GM19351 (cell line): Measurements from ENCODE around the gene TOMM20.
"Not testable (repeated sequence)": the region's sequence is repeated elsewhere in the genome, so short reads cannot be mapped to it uniquely, and the experiment has no call there.

Experiments
- ATAC-seq: cut with Tn5 transposase; IDR thresholded peaks from one replicate; pipeline ENCODE4 v1.9.1; 2021; ENCODE audit warnings: mild to moderate bottlenecking, moderate library complexity; ENCODE audit not compliant: unreplicated experiment

TOMM20 gene

DNA sequence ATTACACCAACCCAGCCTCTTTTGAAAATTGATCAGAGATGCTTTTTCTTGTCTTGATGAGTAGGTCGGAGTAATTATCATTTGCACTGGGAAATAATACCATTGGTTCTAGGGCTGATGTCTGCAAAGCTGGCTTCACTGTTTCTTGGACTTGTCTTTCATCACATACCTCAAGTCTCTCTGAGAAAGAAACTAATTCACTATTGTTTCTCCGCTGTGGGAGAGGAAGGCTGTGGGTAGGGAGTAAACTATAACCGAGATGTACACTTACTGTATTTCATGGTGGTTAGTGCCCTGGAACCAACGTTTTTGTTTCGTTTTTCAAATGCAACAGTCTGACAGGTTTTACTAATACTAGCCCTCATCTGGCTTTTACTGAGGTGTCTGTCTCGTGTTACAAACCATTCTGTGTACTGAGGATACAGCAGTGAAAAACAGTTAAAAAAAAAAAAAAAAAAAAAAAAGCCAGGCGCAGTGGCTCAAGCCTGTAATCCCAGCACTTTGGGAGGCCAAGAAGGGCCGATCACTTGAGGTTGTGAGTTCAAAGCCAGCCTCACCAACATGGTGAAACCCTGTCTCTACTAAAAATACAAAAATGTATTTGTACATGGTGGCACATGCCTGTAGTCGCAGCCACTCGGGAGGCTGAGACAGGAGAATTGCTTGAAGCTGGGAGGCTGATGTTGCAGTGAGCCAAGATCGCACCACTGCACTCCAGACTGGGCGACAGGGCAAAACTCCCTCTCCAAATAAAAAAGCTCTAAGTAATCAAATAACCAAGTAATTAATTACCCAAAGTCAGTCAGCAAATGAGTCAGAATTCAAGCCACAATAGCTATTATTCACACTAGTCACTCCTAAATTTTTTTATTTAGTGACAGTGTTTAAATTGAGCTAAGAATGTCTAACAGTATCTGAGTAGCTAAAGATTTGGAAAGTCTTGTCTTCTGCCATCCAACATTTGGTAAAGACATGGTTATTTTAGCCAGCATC is 23.3 kb downstream of the TOMM20 start:
- peak; percentile 84 for ATAC-seq

DNA sequence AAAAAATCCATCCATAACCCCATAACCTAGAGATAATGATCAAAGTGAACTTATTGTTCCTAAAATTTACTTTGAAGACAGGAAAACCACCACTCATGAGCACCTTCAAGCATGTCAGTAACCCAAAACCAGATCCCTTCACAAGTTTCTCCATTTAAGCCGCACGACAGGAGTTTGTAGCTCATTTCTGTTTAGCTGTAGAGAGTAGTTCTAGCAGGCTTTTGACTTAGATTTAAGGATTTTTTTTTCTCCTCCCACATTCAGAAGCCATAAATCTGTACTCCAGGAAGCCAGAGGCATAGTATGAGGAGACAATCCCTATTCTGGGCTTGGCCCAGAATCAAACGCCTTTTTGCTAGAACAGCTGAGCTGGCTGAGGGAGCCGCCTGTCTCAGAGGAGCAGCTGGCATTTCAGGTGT is 25.6 kb downstream of the TOMM20 start:
- ATAC-seq: no peak

DNA sequence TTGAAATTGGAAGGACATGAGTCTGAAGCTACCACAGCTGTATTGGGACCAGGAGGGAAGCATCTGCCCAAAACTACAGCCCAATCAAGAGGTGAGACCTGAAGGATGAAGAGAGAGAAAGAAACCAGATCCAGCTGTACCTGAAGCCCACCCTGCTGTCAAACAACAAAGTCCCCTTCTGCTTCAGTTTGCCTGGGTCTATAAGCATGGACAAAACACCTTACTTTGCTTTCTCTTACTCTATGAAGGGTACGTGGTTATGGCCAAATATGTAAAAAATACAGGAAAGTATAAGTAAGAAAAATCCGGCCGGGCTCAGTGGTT is 26.4 kb downstream of the TOMM20 start:
- no peak for ATAC-seq

DNA sequence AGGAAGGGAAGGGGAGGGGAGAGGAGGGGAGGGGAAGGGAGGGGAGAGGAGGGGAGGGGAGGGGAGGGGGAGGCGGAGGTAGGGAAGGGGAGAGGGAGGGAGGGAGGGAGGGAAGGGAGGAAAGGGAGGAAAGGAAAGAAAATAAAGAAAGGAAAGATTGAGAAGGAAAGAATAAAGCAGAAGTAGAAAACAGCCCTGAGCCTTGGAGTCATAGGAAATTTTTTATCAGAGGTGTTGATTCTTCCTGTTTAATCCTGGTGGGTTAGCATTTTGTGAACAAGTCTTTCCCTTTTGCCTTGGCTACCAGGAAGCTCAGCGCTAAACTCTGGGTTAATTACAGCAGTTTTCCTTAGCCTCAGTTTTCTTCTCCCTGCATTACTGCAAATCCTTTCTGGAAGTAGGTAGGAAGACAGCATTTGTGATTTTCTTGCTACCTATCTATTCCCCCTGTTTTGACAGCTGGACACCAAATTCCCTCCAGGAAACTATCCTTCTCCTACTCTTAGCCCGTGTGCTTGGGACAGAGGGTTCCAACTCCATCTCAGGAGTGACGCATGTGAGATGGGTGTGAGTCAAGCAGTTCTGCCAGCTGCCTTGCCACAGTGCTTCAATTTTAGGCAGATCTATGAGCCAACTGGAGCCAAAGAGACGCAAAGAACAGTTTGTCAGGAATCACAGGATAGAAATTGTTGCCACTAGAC is 26.9 kb downstream of the TOMM20 start:
- ATAC-seq: no peak

DNA sequence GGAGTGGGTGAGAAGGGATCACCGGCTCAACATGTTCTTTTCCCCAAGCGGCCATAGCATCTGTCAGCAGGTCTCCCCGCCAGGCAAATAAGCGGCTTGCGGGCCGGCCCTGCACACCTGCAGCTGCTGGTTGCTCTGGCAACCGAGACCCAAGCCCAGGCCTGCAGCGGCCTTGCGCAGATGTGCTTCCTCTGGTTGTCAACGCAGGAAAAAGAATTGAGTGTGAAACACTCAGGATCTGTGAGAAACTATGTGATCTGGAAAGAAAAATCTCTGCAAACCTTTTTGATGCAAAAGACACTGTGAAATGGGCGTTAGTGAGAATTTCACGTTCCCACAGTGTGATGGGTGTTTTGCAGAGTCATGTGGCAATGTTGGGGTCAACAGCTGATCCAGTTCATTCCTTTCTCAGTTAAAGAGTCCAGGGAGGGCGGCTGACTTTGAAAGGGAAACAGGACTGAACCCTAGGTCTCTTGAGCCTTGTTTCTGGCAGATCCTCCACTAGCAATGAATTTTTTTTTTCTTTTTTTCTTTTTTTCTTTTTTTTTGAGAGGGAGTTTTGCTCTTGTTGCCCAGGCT is 28.4 kb downstream of the TOMM20 start:
- no peak for ATAC-seq

DNA sequence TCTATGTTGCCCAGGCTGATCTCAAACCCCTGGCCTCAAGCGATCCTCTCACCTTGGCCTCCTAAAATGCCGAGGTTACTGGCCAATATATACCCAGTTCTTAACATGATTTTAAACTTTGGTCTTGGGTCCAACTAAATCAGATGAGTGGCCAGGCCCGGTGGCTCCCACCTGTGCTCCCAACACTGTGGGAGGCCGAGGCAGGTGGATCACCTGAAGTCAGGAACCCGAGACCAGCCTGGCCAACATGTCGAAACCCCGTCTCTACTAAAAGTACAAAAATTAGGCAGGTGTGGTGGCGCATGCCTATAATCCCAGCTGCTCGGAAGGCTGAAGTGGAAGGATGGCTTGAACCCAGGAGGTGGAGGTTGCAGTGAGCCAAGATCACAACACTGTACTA is 29.6 kb downstream of the TOMM20 start:
- no peak for ATAC-seq

DNA sequence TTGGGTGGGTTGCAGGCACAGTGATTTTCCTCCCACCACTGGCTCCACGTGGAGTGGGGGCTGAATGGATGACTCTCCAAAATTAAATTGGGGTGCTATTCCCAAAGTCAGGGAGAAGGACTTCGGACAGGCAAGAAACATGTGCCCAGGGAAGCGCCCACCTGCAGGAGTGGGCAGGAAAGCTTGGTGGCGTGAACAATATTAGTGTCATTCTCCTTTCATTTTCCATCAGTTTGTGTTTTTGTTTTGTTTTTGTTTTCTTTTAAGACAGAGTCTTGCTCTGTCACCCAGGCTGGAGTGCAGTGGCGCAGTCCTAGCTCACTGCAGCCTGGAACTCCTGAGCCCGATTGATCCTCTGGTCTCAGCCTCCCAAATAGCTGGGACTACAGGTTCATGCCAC is 30.1 kb downstream of the TOMM20 start:
- no peak for ATAC-seq

DNA sequence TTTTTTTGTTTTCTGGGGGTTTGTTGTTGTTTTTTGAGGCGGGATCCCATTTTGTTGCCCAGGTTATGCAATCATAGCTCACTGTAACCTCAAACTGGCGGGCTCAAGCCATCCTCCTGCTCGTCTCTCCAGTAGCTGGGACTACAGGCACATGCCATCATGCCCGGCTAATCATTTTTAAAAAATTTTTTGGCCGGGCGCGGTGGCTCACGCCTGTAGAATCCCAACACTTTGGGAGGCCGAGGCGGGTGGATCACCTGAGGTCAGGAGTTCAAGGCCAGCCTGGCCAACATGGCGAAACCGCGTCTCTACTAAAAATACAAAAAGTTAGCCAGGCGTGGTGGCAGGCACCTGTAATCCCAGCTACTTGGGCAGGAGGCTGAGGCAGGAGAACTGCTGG is 31.1 kb downstream of the TOMM20 start:
- ATAC-seq: not testable (repeated sequence)

DNA sequence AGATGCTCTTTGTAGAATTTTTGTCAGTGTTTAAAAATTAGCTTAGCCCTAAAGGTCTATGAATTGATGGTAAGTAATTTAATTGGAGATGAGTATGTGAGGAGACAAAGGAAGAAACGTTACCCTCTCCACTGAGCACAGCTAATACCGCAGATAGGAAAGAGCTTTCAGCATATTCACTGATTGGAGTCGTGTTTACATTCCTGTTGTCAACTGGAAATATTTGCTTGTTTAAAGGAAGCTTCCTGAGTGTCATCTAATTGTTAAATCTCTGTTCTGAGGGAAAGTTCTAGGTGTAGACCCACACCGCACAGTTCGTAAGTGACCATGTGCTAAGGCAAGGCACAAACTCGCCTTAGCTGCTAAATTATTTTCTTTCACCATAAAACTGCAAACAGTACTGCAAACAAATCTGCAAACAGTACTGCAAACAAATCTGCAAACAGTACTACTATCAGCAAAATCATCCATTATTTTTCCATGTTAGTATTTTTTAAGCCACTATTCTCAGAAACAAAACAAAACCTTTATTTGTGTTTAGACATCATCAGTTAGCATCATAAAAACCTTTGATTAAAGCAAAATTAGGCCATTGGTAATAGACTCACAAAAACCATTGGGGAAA is 32.6 kb downstream of the TOMM20 start:
- ATAC-seq: no peak

DNA sequence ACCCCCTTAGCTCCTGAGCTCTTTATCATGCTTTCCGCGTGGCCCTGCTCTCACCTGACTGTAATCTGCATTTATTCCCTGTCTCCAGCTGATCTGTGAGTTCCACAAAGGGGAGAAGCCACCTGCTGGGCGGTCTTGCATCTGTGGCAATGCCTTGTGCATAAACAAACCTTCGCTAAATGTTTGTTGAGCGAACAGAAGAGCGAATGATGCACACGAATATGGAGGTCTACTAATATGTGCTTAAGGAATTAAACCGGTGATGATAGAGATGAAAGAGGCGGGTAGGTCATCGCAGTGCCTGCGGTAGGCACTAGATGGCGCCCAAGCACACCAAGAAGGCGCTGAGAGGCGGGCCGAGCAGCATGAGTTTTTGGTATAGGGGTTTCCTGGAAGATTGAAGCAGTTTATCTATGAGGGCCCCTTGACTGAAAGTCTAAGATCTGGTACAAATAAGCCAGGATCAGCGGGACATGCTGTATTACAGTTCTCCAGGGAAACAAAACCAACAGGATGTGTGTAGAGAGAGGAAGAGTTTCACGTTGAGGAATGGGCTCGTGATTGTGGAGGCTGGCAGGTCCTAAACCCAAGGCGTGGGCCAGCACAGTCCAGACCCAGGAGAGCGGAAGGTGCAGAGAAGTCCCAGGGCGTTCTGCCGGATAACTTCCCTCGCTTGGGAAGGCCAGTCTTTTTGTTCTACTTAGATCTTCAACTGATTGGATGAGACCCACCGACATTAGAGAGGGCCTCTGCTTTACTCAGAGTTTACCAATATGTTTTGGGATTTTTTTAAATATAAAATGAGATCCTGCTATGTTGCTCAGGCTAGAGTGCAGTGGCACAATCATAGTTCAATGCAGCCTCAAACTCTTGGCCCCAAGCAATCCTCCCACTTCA is 34.7 kb downstream of the TOMM20 start:
- peak; percentile 82 for ATAC-seq

DNA sequence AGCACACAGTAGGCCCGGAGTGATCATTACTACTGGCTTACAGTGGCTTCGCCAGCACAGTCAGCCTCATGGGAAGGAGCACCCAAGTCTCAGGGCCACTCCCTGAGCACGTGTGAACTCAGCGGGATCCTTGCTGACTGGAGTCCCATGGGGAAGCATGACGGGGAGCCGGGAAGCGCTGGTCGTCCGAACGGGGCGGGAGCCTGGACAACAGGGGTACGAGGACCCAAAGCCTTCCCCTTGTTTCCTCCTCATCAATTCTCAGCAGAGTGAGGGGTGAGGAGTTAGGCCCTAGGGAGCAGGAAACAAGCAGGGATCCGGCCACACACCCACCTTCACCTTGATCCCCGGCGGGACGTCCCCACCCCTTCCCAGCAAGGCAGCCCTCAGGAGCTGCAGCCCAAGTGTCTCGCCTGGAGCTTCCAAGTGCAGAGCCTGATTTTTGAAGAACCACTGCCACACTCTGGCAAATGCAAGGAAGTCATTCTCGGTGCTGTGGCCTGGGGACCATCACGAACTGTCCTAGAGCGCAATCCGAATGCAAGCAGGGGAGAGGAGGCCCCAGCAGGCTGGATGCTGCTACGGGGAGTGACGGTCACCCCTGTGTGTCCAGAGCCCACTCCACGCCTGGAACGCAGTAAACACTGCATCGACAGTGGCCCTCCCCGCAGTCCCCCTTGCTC is 35.5 kb downstream of the TOMM20 start:
- no peak for ATAC-seq

DNA sequence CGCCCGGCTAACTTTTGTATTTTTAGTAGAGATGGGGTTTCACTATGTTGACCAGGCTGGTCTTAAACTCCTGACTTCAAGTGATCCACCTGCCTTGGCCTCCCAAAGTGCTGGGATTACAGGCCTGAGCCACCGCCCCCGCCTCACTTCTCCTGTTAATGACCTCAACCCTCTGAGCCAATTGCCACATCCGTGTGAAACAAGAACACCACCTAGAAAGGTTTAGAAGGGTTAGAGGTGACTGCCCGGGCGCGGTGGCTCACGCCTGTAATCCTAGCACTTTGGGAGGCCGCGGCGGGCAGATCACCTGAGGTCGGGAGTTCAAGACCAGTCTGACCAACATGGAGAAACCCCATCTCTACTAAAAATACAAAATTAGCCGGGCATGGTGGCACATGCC is 36.2 kb downstream of the TOMM20 start:
- ATAC-seq: not testable (repeated sequence)

DNA sequence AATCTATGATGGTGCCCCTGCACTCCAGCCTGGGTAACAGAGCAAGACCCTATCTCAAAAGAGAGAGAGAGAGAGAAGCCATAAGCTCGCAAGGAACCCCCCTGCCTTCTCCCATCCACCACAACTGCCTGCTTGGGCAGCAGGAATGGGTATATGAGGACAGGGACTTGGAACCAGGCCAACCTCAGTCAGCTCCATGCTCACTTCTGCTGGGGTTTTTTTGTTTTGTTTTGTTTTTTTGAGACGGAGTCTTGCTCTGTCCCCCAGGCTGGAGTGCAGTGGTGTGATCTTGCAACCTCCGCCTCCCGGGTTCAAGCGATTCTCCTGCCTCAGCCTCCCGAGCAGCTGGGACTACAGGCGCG is 36.6 kb downstream of the TOMM20 start:
- not testable (repeated sequence) for ATAC-seq

DNA sequence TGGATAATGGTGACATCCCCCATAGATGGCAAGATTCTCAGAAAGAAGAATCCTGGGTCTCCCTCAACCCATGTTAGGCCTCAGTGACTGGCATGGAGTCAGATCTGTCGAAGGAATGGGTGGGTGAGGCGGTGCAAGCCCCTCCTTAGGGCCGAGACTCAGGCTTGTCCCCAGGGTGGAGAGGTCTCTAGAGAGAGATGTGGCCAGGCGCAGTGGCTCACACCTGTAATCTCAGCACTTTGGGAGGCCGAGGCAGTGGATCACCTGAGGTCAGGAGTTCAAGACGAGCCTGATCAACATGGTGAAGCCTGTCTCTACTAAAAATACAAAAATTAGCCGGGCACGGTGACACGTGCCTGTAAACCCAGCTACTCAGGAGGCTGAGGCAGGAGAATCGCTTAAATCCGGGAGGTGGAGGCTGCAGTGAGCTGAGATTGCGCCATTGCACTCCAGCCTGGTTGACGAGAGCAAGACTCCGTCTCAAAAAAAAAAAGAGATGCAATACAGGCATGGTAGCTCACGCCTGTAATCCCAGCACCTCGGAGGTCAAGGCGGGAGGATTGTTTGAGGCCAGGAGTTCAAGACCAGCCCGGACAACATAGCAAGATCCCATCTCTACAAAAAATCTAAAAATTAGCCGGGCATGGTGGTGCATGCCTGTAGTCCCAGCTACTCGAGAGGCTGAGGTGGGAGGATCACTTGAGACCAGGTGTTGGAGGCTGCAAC is 37.2 kb downstream of the TOMM20 start:
- not testable (repeated sequence) for ATAC-seq

DNA sequence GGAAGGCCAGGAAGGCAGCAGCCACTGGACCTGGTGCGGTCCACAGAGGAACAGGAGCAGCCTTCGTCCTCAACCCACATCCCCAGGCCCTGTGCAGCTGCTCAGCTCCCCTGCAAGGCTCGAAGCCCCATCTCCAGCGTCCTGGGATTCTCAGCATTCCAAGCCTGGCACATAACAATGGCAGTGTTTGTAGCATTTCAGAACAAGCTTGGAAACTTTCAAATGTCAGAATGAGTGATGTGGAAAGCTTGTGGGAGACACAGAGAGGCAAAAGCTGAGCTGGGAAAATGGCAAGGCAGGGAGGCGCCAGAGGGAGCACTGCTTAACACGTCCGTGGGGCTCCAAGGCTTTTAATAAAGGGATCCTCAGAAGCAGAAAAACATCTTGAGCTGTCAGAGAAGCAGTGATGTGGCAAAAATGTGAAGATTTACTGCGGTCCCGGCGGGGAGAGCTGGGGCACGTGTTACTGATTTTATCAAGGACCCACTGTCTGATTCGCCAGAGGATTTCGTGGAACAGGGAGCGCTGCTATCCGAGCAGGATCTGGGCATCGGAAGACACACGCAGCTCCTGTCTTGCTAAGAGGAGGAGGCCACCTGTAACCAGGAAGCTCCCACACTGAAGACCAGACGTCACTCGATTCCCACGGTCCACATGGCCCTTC is 38.1 kb downstream of the TOMM20 start:
- ATAC-seq: no peak

DNA sequence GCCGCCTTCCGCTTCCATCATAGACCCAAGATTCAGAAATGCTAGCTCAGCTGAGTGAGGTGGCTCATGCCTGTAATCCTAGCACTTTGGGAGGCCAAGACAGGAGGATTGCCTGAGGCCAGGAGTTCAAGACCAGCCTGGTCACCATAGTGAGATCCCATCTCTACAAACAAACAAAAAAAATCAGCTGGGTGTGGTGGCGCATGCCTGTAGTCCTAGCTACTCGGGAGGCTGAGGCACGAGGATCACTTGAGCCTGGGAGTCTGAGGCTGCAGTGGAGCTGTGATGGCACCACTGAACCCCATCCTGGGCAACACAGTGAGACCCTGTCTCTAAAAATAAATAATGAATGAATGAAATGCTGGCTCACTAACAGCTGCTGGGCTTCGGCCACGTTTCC is 39.7 kb downstream of the TOMM20 start:
- ATAC-seq: no peak

DNA sequence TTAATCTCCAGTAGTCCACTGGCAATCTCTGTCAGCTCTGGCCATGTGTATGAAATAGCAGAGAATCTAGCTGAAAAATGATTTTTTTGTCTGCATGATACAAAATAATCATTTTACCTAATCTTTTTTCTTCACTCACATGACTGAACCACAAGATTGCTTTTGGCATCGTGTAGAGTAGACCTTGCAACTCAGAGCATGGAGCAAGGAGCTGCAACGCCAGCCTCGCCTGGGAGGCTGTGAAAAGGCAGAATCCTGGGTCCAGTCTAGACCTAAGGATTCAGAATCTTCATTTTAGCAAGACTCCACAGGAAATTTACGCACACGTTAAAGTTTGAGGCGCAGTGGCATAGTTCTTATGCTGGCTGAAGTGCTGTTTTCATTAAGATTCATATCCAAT is 40.2 kb downstream of the TOMM20 start:
- no peak for ATAC-seq

DNA sequence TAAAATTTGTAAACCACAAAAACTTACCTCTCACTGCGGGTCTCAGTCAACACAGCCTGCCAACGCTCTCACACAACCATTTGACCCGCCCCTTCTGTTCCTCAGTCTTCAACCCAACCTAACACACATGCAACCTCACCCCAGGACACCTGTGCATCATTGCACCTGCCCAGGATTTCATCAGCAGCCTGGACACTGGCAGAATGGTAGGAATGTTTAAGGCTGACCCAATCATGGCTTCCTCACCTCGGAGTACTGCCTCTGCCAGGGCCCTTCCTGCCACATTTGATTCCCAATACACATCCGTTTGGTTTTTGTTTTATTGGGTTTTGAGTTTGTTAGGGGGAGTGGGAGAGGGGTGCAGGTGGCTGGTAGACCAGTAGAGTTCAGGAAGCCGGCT is 40.7 kb downstream of the TOMM20 start:
- no peak for ATAC-seq
